Ishikawa (cell line): Measurements from ENCODE around the gene ZNF805.

Source experiments
- CEBPB ChIP-seq: IDR thresholded peaks from 2 replicates; pipeline ENCODE4 v1.6.1; 2012
- CREB1 ChIP-seq: IDR thresholded peaks from 2 replicates; pipeline ENCODE4 v1.6.1; 2012; ENCODE audit warnings: low read depth
- EGR1 ChIP-seq: IDR thresholded peaks from 2 replicates; pipeline ENCODE4 v1.6.1; 2012
- EP300 ChIP-seq: IDR thresholded peaks from 2 replicates; pipeline ENCODE4 v1.6.1; 2012; ENCODE audit warnings: borderline replicate concordance
- FOXM1 ChIP-seq: IDR thresholded peaks from 2 replicates; pipeline ENCODE4 v1.6.1; 2012; ENCODE audit warnings: low read depth, borderline replicate concordance
- MAX ChIP-seq: IDR thresholded peaks from 2 replicates; pipeline ENCODE4 v1.6.1; 2012
- NFIC ChIP-seq: IDR thresholded peaks from 2 replicates; pipeline ENCODE4 v1.6.1; 2012
- RAD21 ChIP-seq: IDR thresholded peaks from 2 replicates; pipeline ENCODE4 v1.6.1; 2012; ENCODE audit warnings: low read depth
- REST ChIP-seq: IDR thresholded peaks from 2 replicates; pipeline ENCODE4 v1.6.1; 2012; ENCODE audit warnings: low read depth, mild to moderate bottlenecking
- TAF1 ChIP-seq: IDR thresholded peaks from 2 replicates; pipeline ENCODE4 v1.6.1; 2012; ENCODE audit warnings: low read depth, mild to moderate bottlenecking
- TCF12 ChIP-seq: IDR thresholded peaks from 2 replicates; pipeline ENCODE4 v1.6.1; 2012; ENCODE audit warnings: low read depth
- TEAD4 ChIP-seq: IDR thresholded peaks from 2 replicates; pipeline ENCODE4 v1.6.1; 2012
- YY1 ChIP-seq: IDR thresholded peaks from 2 replicates; pipeline ENCODE4 v1.6.1; 2012; ENCODE audit warnings: low read depth
- ZBTB7A ChIP-seq: IDR thresholded peaks from 2 replicates; pipeline ENCODE4 v1.6.1; 2012; ENCODE audit warnings: low read depth
- TF ChIP-seq, protein P1 (sequence below): IDR thresholded peaks from 2 replicates; pipeline ENCODE4 v1.6.1; 2012

The ZNF805 gene

GRCh38 chr19:57290970-57291369 is 50.5 kb downstream of the ZNF805 start:
- no peak for TF ChIP-seq CEBPB
- TF ChIP-seq REST: no peak
- TF ChIP-seq EP300: no peak
- no peak for TF ChIP-seq YY1
- no peak for TF ChIP-seq CREB1
- TF ChIP-seq TEAD4: no peak
- TF ChIP-seq FOXM1: no peak
- TF ChIP-seq ZBTB7A: no peak
- no peak for TF ChIP-seq RAD21
- no peak for TF ChIP-seq EGR1
- TF ChIP-seq NFIC: no peak
- TF ChIP-seq, protein P1, sequence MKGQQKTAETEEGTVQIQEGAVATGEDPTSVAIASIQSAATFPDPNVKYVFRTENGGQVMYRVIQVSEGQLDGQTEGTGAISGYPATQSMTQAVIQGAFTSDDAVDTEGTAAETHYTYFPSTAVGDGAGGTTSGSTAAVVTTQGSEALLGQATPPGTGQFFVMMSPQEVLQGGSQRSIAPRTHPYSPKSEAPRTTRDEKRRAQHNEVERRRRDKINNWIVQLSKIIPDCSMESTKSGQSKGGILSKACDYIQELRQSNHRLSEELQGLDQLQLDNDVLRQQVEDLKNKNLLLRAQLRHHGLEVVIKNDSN: no peak

GRCh38 chr19:57292547-57292946 is 52.1 kb downstream of the ZNF805 start:
- TF ChIP-seq TAF1 (no peak), CEBPB (no peak), TEAD4 (no peak), TCF12 (no peak), RAD21 (no peak), YY1 (no peak), NFIC (no peak)

GRCh38 chr19:57293719-57294118 is 53.3 kb downstream of the ZNF805 start:
- TF ChIP-seq, protein P1: no peak
- TF ChIP-seq MAX (no peak), CEBPB (no peak), EP300 (no peak), NFIC (no peak), TCF12 (no peak), REST (no peak), ZBTB7A (no peak), FOXM1 (no peak), RAD21 (no peak), YY1 (no peak), CREB1 (no peak), EGR1 (no peak), TEAD4 (no peak), TAF1 (no peak)

DNA sequence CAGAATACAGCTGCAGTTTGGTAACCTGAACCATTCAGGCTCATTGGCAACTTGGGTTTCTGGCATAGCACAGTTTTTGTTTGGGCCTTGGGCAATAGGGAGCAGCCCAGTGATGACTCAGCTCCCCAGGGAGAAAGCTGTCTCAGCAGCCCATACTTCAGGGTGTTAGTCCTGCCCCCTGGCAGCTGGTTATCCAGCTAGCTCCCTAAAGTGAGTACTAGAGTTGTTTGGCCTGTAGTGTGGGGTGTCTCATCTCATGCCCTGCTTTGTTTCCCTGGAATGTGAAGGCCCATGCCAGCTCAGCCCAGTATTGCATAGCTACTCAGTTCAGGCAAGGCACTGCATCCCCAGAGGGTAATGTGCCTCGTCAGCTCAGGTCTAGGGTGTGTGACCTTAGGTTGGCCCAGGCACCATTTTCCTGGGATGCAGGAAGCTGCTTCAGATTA is 61.6 kb downstream of the ZNF805 start:
- TF ChIP-seq YY1 (no peak), EGR1 (no peak), TEAD4 (no peak), FOXM1 (no peak), TAF1 (no peak), CEBPB (no peak), TCF12 (no peak), MAX (no peak)

DNA sequence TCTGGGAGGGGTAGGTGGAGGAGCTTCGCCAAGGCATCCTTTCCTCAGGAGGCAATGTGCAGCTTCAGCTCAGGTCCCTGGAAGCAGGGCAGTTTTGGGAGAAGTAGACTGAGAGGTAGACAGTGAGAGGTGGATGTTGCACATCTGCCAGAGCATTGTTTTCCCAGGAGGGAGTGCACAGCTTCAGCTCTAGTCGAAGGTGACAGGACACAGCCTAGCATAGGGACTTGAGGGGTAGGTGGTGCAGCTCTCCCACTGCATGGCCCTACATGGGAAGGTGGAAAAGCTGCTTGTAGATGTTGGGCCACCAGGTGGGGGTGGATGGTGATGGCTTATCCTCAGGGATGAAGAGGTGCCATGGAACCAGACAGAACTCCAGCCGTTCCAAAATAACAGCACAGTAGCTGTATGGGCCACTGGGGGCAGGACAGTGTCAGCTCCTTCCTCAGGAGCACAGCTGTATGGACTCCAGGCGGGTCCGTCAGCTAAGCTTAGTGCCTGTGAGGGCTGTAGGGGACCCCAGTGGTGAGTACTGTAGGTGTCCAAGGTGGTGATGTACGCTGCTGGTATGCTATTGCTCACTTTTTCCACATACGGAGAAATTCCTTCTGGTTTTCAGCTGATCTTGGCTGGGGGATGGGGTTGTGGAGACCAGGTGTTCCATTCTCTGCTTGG is 62.4 kb downstream of the ZNF805 start:
- no peak for TF ChIP-seq CREB1
- TF ChIP-seq TAF1: no peak
- TF ChIP-seq REST: no peak
- TF ChIP-seq YY1: no peak
- TF ChIP-seq CEBPB: no peak
- TF ChIP-seq EGR1: no peak
- TF ChIP-seq TEAD4: no peak
- TF ChIP-seq, protein P1: no peak
- no peak for TF ChIP-seq NFIC
- TF ChIP-seq EP300: no peak
- no peak for TF ChIP-seq TCF12
- no peak for TF ChIP-seq RAD21
- TF ChIP-seq MAX: no peak
- TF ChIP-seq FOXM1: no peak
- TF ChIP-seq ZBTB7A: no peak
